ENCODE results near the gene PLEKHG7.

DNA sequence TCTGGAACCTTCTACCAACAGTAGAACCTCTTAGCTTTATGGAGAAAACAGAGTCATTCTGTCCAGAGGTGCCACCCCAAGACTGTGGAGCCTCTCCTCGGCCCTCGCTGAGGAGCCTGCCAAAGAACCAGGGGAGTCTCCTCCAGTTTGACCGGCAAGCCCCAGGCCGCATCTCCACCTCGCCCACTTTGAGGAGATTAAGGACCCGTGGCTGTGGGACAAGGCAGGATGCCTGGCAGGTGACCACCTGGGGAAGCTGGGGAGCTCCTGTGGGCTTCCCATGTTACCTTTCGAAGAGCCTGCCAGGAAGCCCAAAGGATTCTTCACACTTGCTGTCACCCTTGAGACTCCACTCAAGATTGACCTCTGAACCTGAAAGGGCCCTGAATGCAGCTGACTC is 3.8 kb downstream of the PLEKHG7 start:
- no peak for TF ChIP-seq EZH2 (IDR thresholded peaks at IDR 0.05; ENCODE audit: borderline replicate concordance, low read depth, low read length, poor library complexity, severe bottlenecking)
- TF ChIP-seq, protein P1, sequence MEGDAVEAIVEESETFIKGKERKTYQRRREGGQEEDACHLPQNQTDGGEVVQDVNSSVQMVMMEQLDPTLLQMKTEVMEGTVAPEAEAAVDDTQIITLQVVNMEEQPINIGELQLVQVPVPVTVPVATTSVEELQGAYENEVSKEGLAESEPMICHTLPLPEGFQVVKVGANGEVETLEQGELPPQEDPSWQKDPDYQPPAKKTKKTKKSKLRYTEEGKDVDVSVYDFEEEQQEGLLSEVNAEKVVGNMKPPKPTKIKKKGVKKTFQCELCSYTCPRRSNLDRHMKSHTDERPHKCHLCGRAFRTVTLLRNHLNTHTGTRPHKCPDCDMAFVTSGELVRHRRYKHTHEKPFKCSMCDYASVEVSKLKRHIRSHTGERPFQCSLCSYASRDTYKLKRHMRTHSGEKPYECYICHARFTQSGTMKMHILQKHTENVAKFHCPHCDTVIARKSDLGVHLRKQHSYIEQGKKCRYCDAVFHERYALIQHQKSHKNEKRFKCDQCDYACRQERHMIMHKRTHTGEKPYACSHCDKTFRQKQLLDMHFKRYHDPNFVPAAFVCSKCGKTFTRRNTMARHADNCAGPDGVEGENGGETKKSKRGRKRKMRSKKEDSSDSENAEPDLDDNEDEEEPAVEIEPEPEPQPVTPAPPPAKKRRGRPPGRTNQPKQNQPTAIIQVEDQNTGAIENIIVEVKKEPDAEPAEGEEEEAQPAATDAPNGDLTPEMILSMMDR (conservative IDR thresholded peaks at IDR 0.05; ENCODE audit: low read depth, low read length) = no peak

Data from A673 (cell line).